GM19455 (cell line): ENCODE measurements around the gene KIAA2012.
"Not testable (repeated sequence)": the region's sequence is repeated elsewhere in the genome, so short reads cannot be mapped to it uniquely, and the experiment has no call there.

Experiments
- ATAC-seq: cut with Tn5 transposase; IDR thresholded peaks from one replicate; pipeline ENCODE4 v1.9.1; 2021; ENCODE audit not compliant: unreplicated experiment

KIAA2012 gene

GRCh38 chr2:202114291-202114690 is 41.2 kb downstream of the KIAA2012 start:
- no peak for ATAC-seq

DNA sequence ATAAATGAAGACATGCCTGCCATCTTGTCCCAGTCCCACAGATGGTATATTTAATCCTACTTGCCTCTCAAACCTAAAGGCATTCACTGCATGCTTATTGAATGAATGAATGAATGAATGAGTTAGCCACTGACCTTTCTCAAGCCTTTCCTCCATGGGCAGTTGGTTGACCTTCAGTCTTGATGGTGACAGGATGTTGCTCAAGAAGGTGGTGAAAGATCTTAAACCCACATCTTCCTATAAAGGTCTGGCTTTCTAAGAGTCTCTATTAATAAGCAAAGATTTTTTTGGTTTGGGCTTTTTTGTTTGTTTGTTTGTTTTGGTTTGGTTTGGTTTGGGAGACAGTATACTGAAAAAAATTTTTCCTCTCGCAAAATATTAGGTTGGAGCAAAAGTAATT is 41.7 kb downstream of the KIAA2012 start:
- ATAC-seq, result no peak

DNA sequence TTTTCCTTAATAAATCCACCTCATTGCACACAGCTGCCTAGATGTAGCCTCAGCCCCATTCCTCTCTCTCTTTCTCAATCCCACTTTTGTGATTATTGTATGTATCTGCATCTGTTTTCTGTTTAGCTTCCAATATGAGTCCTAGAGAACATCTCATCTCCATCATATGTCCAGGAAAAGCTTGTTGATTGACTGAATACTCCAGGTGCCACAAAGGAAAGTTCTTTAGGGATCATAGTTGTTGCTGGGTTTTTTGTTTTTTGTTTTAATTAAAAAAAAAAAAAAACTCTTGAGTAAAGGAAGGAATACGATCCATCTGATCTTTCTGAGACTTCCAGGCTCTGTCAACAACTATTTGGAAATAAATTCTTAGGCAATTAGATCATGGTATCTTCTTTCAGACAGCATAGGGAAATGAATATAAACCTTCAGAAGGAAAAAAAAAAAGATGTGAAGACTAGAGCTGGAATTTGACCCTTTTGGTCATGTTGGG is 42.5 kb downstream of the KIAA2012 start:
- no peak for ATAC-seq

DNA sequence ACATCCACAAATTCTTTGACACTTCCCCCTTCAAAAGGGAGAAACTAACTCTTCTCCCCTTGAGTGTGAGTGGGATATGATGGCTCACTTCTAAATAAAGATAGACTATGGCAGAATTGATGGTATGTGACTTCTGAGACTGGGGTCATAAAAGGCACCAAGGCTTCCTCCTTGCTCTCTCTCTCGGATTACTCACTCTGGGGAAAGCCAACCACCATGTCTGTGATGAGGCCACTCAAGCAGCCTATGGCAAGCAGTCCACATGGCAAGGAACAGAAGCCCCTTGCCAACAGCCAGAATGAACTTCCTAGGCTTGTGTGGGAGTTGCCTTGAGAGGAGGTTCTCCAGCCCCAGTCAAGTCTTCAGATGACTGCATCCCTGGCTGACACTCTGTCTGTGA is 43.6 kb downstream of the KIAA2012 start:
- no peak for ATAC-seq

DNA sequence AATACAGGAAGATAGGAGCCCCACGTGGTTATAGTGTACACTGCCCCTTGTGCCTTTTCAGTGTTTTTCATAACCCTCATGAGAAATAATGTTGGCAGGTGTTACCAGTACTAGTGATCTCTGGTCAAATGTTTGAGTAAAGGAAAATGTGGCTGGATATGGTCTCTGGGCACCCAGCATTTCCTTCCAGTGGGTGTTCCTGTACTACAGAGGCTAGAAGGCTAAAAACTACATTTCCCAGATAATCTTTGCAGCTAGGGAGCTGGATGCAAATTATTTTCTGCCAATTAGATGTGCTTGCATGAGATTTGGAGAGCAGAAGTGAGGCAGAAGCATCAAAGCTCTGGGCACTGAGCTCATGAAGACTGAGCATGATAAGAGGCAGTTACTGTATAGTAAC is 45.1 kb downstream of the KIAA2012 start:
- ATAC-seq, result no peak

DNA sequence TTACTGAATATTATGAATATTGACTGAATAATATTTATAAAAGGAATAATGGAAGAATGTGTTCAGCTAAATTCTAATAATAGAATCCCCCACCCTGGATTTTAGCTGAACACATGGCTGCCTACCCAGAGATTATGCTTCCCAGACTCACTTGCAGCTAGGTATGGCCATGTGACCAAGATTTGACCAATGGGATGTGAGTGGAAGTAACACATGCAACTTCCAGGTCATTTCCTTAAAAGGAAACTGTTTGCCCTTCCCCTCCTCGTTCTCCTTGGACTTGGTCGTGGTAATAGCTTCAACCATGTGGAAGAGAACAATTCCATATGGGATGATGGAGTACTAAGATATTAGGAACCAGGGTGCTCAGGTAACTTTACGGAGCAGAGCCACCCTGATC is 47.8 kb downstream of the KIAA2012 start:
- no peak for ATAC-seq

- ATAC-seq, result no peak
These were observed 48.6 kb downstream of the KIAA2012 start for GRCh38 chr2:202121532-202122162.

GRCh38 chr2:202122163-202122540 is 49.1 kb downstream of the KIAA2012 start:
- ATAC-seq, result no peak

GRCh38 chr2:202122980-202123720 is 50.1 kb downstream of the KIAA2012 start:
- no peak for ATAC-seq

DNA sequence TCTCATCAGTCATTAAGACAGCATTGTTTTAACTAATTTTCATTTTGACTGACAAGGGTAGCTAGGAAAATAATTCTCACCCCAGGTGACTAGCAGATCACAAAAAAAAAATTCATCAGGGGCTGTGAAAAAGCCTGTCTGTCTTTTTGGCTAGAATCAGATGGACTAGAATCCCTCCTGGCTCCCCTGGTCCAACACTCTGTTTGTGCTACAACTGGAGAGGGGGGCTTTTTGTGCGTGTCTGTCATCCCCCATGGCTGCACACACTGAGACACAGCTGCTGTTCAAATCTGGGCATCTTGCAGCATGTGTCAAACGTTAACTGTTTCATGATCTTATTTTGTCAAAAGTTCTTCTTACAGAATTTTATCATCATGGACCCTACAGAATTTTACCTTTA is 51.2 kb downstream of the KIAA2012 start:
- ATAC-seq, result no peak

- ATAC-seq, result no peak
These were observed 54.8 kb downstream of the KIAA2012 start for GRCh38 chr2:202127687-202128331.

GRCh38 chr2:202129841-202130240 is 56.8 kb downstream of the KIAA2012 start:
- no peak for ATAC-seq

DNA sequence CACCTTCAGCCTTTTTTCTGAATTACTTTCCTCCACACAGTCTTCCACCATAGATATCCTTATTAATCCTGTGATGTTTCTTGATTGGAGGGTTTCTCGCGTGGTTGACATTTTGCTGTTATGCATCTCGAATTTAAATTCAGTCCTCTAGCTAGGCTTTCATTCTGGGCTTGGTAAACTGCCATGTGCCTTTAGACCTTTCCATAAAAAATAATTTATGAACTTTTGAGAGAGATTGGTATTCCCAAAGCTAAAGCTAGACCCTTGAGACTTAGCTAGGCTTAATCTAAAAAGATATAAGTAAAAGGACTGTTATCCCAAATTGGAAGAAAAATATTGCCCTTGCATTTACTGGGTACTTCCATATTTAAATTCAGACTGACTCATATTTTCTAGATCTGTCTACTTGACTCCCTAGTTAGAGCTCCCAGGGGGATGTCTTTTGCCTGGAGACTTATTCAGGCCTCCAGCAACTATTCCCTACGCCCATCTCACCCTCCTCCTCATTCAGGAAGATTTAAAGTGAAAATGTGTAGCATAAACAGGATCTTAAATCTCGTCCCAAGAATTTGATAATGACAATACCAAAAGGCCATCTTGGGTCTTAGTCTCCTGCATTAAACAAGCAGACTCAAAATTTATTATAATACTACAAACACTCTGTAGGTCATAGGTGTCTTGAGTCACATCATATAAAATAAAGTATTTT is 60.3 kb downstream of the KIAA2012 start:
- no peak for ATAC-seq

- no peak for ATAC-seq
These were observed 60.8 kb downstream of the KIAA2012 start for GRCh38 chr2:202133909-202134265.

GRCh38 chr2:202135091-202135874 is 62.2 kb downstream of the KIAA2012 start:
- ATAC-seq, result no peak

DNA sequence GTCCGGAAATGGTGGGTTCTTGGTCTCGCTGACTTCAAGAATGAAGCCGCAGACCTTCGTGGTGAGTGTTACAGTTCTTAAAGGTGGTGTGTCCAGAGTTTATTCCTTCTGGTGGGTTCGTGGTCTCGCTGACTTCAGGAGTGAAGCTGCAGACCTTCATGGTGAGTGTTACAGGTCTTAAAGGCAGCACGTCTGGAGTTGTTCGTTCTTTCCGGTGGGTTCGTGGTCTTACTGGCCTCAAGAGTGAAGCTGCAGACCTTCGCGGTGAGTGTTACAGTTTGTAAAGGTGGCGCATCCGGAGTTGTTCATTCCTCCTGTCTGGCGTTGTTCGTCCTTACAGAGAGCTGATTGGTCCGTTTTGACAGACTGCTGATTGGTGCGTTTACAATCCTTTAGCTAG is 63.0 kb downstream of the KIAA2012 start:
- ATAC-seq, result not testable (repeated sequence)

DNA sequence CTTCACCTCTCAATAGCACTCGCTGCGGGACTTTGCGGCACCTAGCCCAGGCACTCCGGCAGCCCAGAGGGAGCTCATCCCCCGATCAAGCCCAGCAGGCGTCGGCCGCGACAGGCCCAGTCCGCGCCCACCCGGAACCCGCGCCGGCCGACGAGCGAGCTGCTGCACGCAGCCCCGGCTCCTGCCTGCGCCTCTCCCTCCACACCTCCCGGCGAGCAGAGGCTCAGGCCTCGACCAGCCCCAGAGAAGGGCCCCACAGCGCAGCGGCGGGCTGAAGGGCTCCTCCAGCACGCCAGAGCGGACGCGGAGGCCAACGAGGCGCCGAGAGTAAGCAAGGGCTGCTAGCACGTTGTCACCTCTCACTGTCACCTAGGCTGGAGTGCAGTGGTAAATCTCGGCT is 63.5 kb downstream of the KIAA2012 start:
- ATAC-seq, result no peak

DNA sequence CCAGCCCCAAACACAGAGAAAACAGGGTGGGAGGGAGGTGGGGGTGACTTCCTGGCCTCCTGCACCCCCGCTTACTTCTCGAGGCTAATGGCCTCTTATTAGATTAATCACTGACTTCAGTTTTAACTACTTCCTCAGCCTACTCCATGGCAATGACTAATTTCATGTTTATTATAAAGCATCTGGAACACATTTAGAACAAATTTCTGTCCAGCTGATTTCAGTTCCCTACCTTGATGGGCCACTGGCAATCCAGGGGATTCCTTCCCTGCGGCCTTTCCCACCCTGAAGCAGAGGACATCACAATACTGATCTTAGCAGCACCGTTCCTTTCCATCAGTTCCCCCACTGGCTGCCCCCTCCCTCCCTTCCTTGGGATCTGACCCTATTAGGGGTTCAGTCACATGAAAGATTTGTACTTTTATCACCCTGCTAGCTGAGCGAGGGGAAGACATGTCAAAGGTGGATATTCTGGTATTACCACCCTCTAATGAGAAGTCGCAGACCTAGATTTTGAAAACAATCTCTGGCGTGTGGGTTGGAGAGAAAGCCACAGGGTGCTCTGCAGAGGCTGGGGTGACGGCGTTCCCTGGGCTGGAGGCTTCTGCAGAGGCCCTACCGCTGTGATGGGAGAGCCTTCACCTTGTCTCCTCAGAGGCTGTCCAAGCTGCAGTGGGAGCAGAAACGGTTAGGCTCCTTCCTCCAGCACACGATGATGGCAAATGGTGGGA is 67.6 kb downstream of the KIAA2012 start:
- ATAC-seq, result no peak

GRCh38 chr2:202141329-202141947 is 68.4 kb downstream of the KIAA2012 start:
- ATAC-seq, result no peak

DNA sequence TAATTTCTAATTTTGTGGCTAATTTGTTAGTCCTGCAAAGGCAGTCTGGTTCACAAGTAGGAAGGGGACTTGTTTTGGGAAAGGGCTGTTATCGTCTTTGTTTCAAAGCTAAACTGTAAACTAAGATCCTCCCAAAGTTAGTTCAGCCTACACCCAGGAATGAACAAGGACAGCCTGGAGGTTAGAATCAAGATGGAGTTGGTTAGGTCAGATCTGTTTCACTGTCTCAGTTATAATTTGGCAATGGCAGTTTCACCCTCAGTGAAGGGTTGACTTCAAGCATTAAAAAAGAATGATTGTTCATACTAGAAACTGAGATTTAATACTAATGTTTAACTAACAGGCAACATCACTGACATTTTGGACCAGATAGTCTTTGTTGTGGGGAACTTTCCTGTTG is 69.5 kb downstream of the KIAA2012 start:
- no peak for ATAC-seq
